SW480 (cell line): ENCODE data around the gene APP.
"Not testable (repeated sequence)": the region's sequence is repeated elsewhere in the genome, so short reads cannot be mapped to it uniquely, and the experiment has no call there.

Experiments
- DNase-seq: peaks from one replicate; pipeline ENCODE4 v3.0.0-alpha.2; 2016; ENCODE audit warnings: low spot score

APP gene

GRCh38 chr21:26020510-26020909 is 150.1 kb downstream of the APP start:
- no peak for DNase-seq

- no peak for DNase-seq
Observed at GRCh38 chr21:26020081-26020480, 150.5 kb downstream of the APP start.

- no peak for DNase-seq
Observed at GRCh38 chr21:26019236-26019635, 151.3 kb downstream of the APP start.

- DNase-seq, result no peak
Observed at GRCh38 chr21:26013970-26014369, 156.6 kb downstream of the APP start.

- DNase-seq, result not testable (repeated sequence)
Observed at GRCh38 chr21:26012482-26012881, 158.1 kb downstream of the APP start.

- no peak for DNase-seq
Observed at GRCh38 chr21:26011292-26011940, 159.2 kb downstream of the APP start.

- DNase-seq, result peak; percentile 89
Observed at GRCh38 chr21:26007951-26008498, 162.5 kb downstream of the APP start.

- DNase-seq, result no peak
Observed at GRCh38 chr21:26005464-26005863, 165.1 kb downstream of the APP start.

GRCh38 chr21:26003404-26003803 is 167.2 kb downstream of the APP start:
- no peak for DNase-seq

GRCh38 chr21:26001356-26001755 is 169.2 kb downstream of the APP start:
- no peak for DNase-seq

GRCh38 chr21:25999921-26000582 is 170.5 kb downstream of the APP start:
- DNase-seq, result peak; percentile 97

GRCh38 chr21:25997788-25998611 is 172.6 kb downstream of the APP start:
- peak; percentile 98 for DNase-seq

- DNase-seq, result no peak
Observed at GRCh38 chr21:25995278-25995677, 175.3 kb downstream of the APP start.

- no peak for DNase-seq
Observed at GRCh38 chr21:25994758-25995163, 175.8 kb downstream of the APP start.

- no peak for DNase-seq
Observed at GRCh38 chr21:25988738-25989137, 181.8 kb downstream of the APP start.

- no peak for DNase-seq
Observed at GRCh38 chr21:25987531-25987930, 183.0 kb downstream of the APP start.

- DNase-seq, result no peak
Observed at GRCh38 chr21:25986928-25987327, 183.6 kb downstream of the APP start.

GRCh38 chr21:25985990-25986389 is 184.6 kb downstream of the APP start:
- DNase-seq, result no peak

GRCh38 chr21:25984538-25984937 is 186.0 kb downstream of the APP start:
- DNase-seq, result no peak

- DNase-seq, result no peak
Observed at GRCh38 chr21:25983745-25984144, 186.8 kb downstream of the APP start.

GRCh38 chr21:25980710-25981109 is 189.9 kb downstream of the APP start:
- DNase-seq, result no peak

- no peak for DNase-seq
Observed at GRCh38 chr21:25979845-25980616, 190.5 kb downstream of the APP start.
